ENCODE measurements around the gene CDADC1.
A peak's percentile ranks its signal among the peaks of the same experiment; 100 is the strongest.

CDADC1 gene

GRCh38 chr13:49247643-49248621, at the start of gene CDADC1:
TSS of gene CDADC1 (plus strand) at chr13:49247925. CDS start at chr13:49248038, 113 bp downstream.
- Histone ChIP-seq H3K4me3 (ENCODE audit: low read length in 2 of 2) (peak within 1 kb of the TSS; percentile 96 to 97), H3K9ac (ENCODE audit: low read depth in 1 of 2, low read length in 2 of 2) (peak within 1 kb of the TSS; percentile 89 to 94), H3K36me3 (ENCODE audit: control insufficient read depth in 2 of 2, insufficient read depth in 2 of 2, low read length in 2 of 2) (no peaks in the 10 kb centered on the region), H3K27me3 (ENCODE audit: control insufficient read depth in 2 of 2, insufficient read depth in 2 of 2, low read length in 2 of 2) (no peaks in the 10 kb centered on the region), H3K27ac (ENCODE audit: low read depth in 2 of 2, low read length in 2 of 2) (peak within 1 kb of the TSS; percentile 73 to 84), H3K4me1 (ENCODE audit: control insufficient read depth in 2 of 2, insufficient read depth in 2 of 2, low read length in 2 of 2) (peaks cover 0 to 7% of the 10 kb centered on the region in 2 donors), H3K9me3 (ENCODE audit: control insufficient read depth in 2 of 2, low read length in 2 of 2) (no peaks in the 10 kb centered on the region)

- H3K9ac ChIP-seq (ENCODE audit: low read depth in 1 of 2, low read length in 2 of 2): no peak overlapping the region
- no peak overlapping the region for H3K4me3 ChIP-seq (ENCODE audit: low read length in 2 of 2)
- no peak overlapping the region for H3K27ac ChIP-seq (ENCODE audit: low read depth in 2 of 2, low read length in 2 of 2)
- no peaks in the 10 kb centered on the region for H3K27me3 ChIP-seq (ENCODE audit: control insufficient read depth in 2 of 2, insufficient read depth in 2 of 2, low read length in 2 of 2)
- no peaks in the 10 kb centered on the region for H3K4me1 ChIP-seq (ENCODE audit: control insufficient read depth in 2 of 2, insufficient read depth in 2 of 2, low read length in 2 of 2)
- peaks cover 38 to 47% of the 10 kb centered on the region in 2 donors for H3K36me3 ChIP-seq (ENCODE audit: control insufficient read depth in 2 of 2, insufficient read depth in 2 of 2, low read length in 2 of 2)
- H3K9me3 ChIP-seq (ENCODE audit: control insufficient read depth in 2 of 2, low read length in 2 of 2): no peaks in the 10 kb centered on the region
Measured at GRCh38 chr13:49206641-49207040, 41.1 kb upstream of the CDADC1 start.

- no peaks in the 10 kb centered on the region for H3K4me1 ChIP-seq (ENCODE audit: control insufficient read depth in 2 of 2, insufficient read depth in 2 of 2, low read length in 2 of 2)
- no peak overlapping the region for H3K27ac ChIP-seq (ENCODE audit: low read depth in 2 of 2, low read length in 2 of 2)
- H3K36me3 ChIP-seq (ENCODE audit: control insufficient read depth in 2 of 2, insufficient read depth in 2 of 2, low read length in 2 of 2): peaks cover 25 to 32% of the 10 kb centered on the region in 2 donors
- no peak overlapping the region for H3K4me3 ChIP-seq (ENCODE audit: low read length in 2 of 2)
- H3K9me3 ChIP-seq (ENCODE audit: control insufficient read depth in 2 of 2, low read length in 2 of 2): no peaks in the 10 kb centered on the region
- H3K9ac ChIP-seq (ENCODE audit: low read depth in 1 of 2, low read length in 2 of 2): no peak overlapping the region
- H3K27me3 ChIP-seq (ENCODE audit: control insufficient read depth in 2 of 2, insufficient read depth in 2 of 2, low read length in 2 of 2): no peaks in the 10 kb centered on the region
Measured at GRCh38 chr13:49208619-49209018, 39.1 kb upstream of the CDADC1 start.

- Histone ChIP-seq H3K36me3 (ENCODE audit: control insufficient read depth in 2 of 2, insufficient read depth in 2 of 2, low read length in 2 of 2) (peaks cover 22 to 23% of the 10 kb centered on the region in 2 donors), H3K27ac (ENCODE audit: low read depth in 2 of 2, low read length in 2 of 2) (no peak overlapping the region)
Measured at GRCh38 chr13:49210114-49210513, 37.6 kb upstream of the CDADC1 start.

GRCh38 chr13:49210669-49211068, 37.1 kb upstream of the CDADC1 start:
- H3K27ac ChIP-seq (ENCODE audit: low read depth in 2 of 2, low read length in 2 of 2): no peak overlapping the region

More at GRCh38 chr13:49210114-49210513, 37.6 kb upstream of the CDADC1 start:
- Histone ChIP-seq H3K9me3 (ENCODE audit: control insufficient read depth in 2 of 2, low read length in 2 of 2) (no peaks in the 10 kb centered on the region), H3K9ac (ENCODE audit: low read depth in 1 of 2, low read length in 2 of 2) (no peak overlapping the region), H3K4me3 (ENCODE audit: low read length in 2 of 2) (no peak overlapping the region), H3K4me1 (ENCODE audit: control insufficient read depth in 2 of 2, insufficient read depth in 2 of 2, low read length in 2 of 2) (peaks cover 3 to 6% of the 10 kb centered on the region in 2 donors), H3K27me3 (ENCODE audit: control insufficient read depth in 2 of 2, insufficient read depth in 2 of 2, low read length in 2 of 2) (no peaks in the 10 kb centered on the region)

GRCh38 chr13:49213539-49213938, 34.2 kb upstream of the CDADC1 start:
- peaks cover under 1 to 3% of the 10 kb centered on the region in 2 donors for H3K36me3 ChIP-seq (ENCODE audit: control insufficient read depth in 2 of 2, insufficient read depth in 2 of 2, low read length in 2 of 2)
- H3K27me3 ChIP-seq (ENCODE audit: control insufficient read depth in 2 of 2, insufficient read depth in 2 of 2, low read length in 2 of 2): peaks cover 13 to 15% of the 10 kb centered on the region in 2 donors
- H3K27ac ChIP-seq (ENCODE audit: low read depth in 2 of 2, low read length in 2 of 2): no peak overlapping the region
- H3K9ac ChIP-seq (ENCODE audit: low read depth in 1 of 2, low read length in 2 of 2): no peak overlapping the region
- H3K4me3 ChIP-seq (ENCODE audit: low read length in 2 of 2): no peak overlapping the region
- peaks cover 4 to 7% of the 10 kb centered on the region in 2 donors for H3K4me1 ChIP-seq (ENCODE audit: control insufficient read depth in 2 of 2, insufficient read depth in 2 of 2, low read length in 2 of 2)
- H3K9me3 ChIP-seq (ENCODE audit: control insufficient read depth in 2 of 2, low read length in 2 of 2): no peaks in the 10 kb centered on the region

More at GRCh38 chr13:49210669-49211068, 37.1 kb upstream of the CDADC1 start:
- Histone ChIP-seq H3K4me1 (ENCODE audit: control insufficient read depth in 2 of 2, insufficient read depth in 2 of 2, low read length in 2 of 2) (peaks cover 4 to 6% of the 10 kb centered on the region in 2 donors), H3K9me3 (ENCODE audit: control insufficient read depth in 2 of 2, low read length in 2 of 2) (no peaks in the 10 kb centered on the region), H3K36me3 (ENCODE audit: control insufficient read depth in 2 of 2, insufficient read depth in 2 of 2, low read length in 2 of 2) (peaks cover 19 to 22% of the 10 kb centered on the region in 2 donors), H3K9ac (ENCODE audit: low read depth in 1 of 2, low read length in 2 of 2) (no peak overlapping the region), H3K27me3 (ENCODE audit: control insufficient read depth in 2 of 2, insufficient read depth in 2 of 2, low read length in 2 of 2) (no peaks in the 10 kb centered on the region), H3K4me3 (ENCODE audit: low read length in 2 of 2) (no peak overlapping the region)

GRCh38 chr13:49213997-49214916, 33.5 kb upstream of the CDADC1 start:
- Histone ChIP-seq H3K27ac (ENCODE audit: low read depth in 2 of 2, low read length in 2 of 2) (no peak overlapping the region), H3K4me3 (ENCODE audit: low read length in 2 of 2) (no peak overlapping the region)

GRCh38 chr13:49214917-49215376, 32.8 kb upstream of the CDADC1 start:
- Histone ChIP-seq H3K9ac (ENCODE audit: low read depth in 1 of 2, low read length in 2 of 2) (no peak overlapping the region), H3K27ac (ENCODE audit: low read depth in 2 of 2, low read length in 2 of 2) (peak overlapping the region in 1 of 2 donors; percentile 26), H3K4me3 (ENCODE audit: low read length in 2 of 2) (no peak overlapping the region), H3K9me3 (ENCODE audit: control insufficient read depth in 2 of 2, low read length in 2 of 2) (no peaks in the 10 kb centered on the region), H3K27me3 (ENCODE audit: control insufficient read depth in 2 of 2, insufficient read depth in 2 of 2, low read length in 2 of 2) (peaks cover 22 to 25% of the 10 kb centered on the region in 2 donors), H3K36me3 (ENCODE audit: control insufficient read depth in 2 of 2, insufficient read depth in 2 of 2, low read length in 2 of 2) (no peaks in the 10 kb centered on the region), H3K4me1 (ENCODE audit: control insufficient read depth in 2 of 2, insufficient read depth in 2 of 2, low read length in 2 of 2) (peaks cover 4 to 9% of the 10 kb centered on the region in 2 donors)

More at GRCh38 chr13:49213997-49214916, 33.5 kb upstream of the CDADC1 start:
- H3K9ac ChIP-seq (ENCODE audit: low read depth in 1 of 2, low read length in 2 of 2): no peak overlapping the region
- H3K36me3 ChIP-seq (ENCODE audit: control insufficient read depth in 2 of 2, insufficient read depth in 2 of 2, low read length in 2 of 2): peaks cover 0 to 3% of the 10 kb centered on the region in 2 donors
- H3K27me3 ChIP-seq (ENCODE audit: control insufficient read depth in 2 of 2, insufficient read depth in 2 of 2, low read length in 2 of 2): peaks cover 18 to 19% of the 10 kb centered on the region in 2 donors
- no peaks in the 10 kb centered on the region for H3K9me3 ChIP-seq (ENCODE audit: control insufficient read depth in 2 of 2, low read length in 2 of 2)
- H3K4me1 ChIP-seq (ENCODE audit: control insufficient read depth in 2 of 2, insufficient read depth in 2 of 2, low read length in 2 of 2): peaks cover 4 to 9% of the 10 kb centered on the region in 2 donors

- H3K36me3 ChIP-seq (ENCODE audit: control insufficient read depth in 2 of 2, insufficient read depth in 2 of 2, low read length in 2 of 2): no peaks in the 10 kb centered on the region
- no peak overlapping the region for H3K4me3 ChIP-seq (ENCODE audit: low read length in 2 of 2)
- H3K9ac ChIP-seq (ENCODE audit: low read depth in 1 of 2, low read length in 2 of 2): no peak overlapping the region
- peaks cover 7 to 15% of the 10 kb centered on the region in 2 donors for H3K4me1 ChIP-seq (ENCODE audit: control insufficient read depth in 2 of 2, insufficient read depth in 2 of 2, low read length in 2 of 2)
- H3K27ac ChIP-seq (ENCODE audit: low read depth in 2 of 2, low read length in 2 of 2): no peak overlapping the region
- no peaks in the 10 kb centered on the region for H3K9me3 ChIP-seq (ENCODE audit: control insufficient read depth in 2 of 2, low read length in 2 of 2)
- peaks cover 30 to 32% of the 10 kb centered on the region in 2 donors for H3K27me3 ChIP-seq (ENCODE audit: control insufficient read depth in 2 of 2, insufficient read depth in 2 of 2, low read length in 2 of 2)
Measured at GRCh38 chr13:49216334-49216733, 31.4 kb upstream of the CDADC1 start.

Data from mucosa of rectum (tissue), 2 donors.